IMR-90 (cell line): ENCODE results near the gene PAK5. TPM values are rescaled to one million over a fixed set of nuclear protein-coding genes. Genes with fewer than 3 reads are reported as not detected.

Experiments used
- ATAC-seq: fragments of 200-7000 bp; cut with Tn5 transposase; 2 replicates; pipeline ENCODE4 v1.9.1; 2020; ENCODE audit warnings: low read depth, mild to moderate bottlenecking, moderate library complexity
- BruUV-seq: library from RNA; stranded (reverse); fragments of 400-500 nt; replicated peaks from 2 replicates; lab custom pipeline; 2021; lab: Mats Ljungman, UMichigan
- CTCF ChIA-PET: fragments of 300-600 bp; formaldehyde crosslinking; extraction: SDS; loops from one replicate; lab custom pipeline; 2021; ENCODE audit warnings: antibody characterized with exemption; lab: Yijun Ruan, JAX
- POLR2A ChIA-PET: fragments of 300-600 bp; sonication (Branson Sonifier 250); formaldehyde crosslinking; loops from one replicate; lab custom pipeline; 2022; ENCODE audit warnings: antibody characterized with exemption; ENCODE audit not compliant: unreplicated experiment; lab: Charles Lee
- DNase-seq: peaks from one replicate; pipeline ENCODE4 v3.0.0; 2013
- H2AFZ ChIP-seq: replicated peaks from 2 replicates; pipeline ENCODE3; 2013; ENCODE audit warnings: low read length, mild to moderate bottlenecking; ENCODE audit not compliant: poor library complexity
- H2AK5ac ChIP-seq: 2 replicates; pipeline ENCODE4 v1.6.1; 2013; ENCODE audit warnings: low read depth, low read length, inconsistent platforms
- H2AK9ac ChIP-seq: replicated peaks from 2 replicates; pipeline ENCODE3; 2013; ENCODE audit warnings: mild to moderate bottlenecking, low read depth, low read length, moderate library complexity; ENCODE audit not compliant: poor library complexity
- H2BK120ac ChIP-seq: 2 replicates; pipeline ENCODE4 v1.6.1; 2013; ENCODE audit warnings: low read depth, low read length, inconsistent platforms
- H2BK15ac ChIP-seq: 3 replicates; pipeline ENCODE4 v1.6.1; 2013; ENCODE audit warnings: low read depth, low read length, inconsistent platforms
- H2BK20ac ChIP-seq: 2 replicates; pipeline ENCODE4 v1.6.1; 2013; ENCODE audit warnings: low read depth, mild to moderate bottlenecking, inconsistent platforms, low read length, moderate library complexity
- H2BK5ac ChIP-seq: 2 replicates; pipeline ENCODE4 v1.6.1; 2013; ENCODE audit warnings: mild to moderate bottlenecking, low read depth, low read length, inconsistent platforms; ENCODE audit not compliant: poor library complexity, severe bottlenecking
- H3K14ac ChIP-seq: replicated peaks from 2 replicates; pipeline ENCODE4 v1.6.1; 2013; ENCODE audit warnings: low read depth, low read length, inconsistent platforms
- H3K18ac ChIP-seq: 2 replicates; pipeline ENCODE4 v1.6.1; 2013; ENCODE audit warnings: low read depth, low read length, control low read depth
- H3K23ac ChIP-seq: 2 replicates; pipeline ENCODE4 v1.6.1; 2013; ENCODE audit warnings: low read depth, low read length, inconsistent platforms
- H3K27ac ChIP-seq: 2 replicates; pipeline ENCODE4 v1.5.1; 2013; ENCODE audit warnings: mild to moderate bottlenecking, control low read depth, low read length; ENCODE audit not compliant: insufficient read depth
- H3K27me3 ChIP-seq: 2 replicates; pipeline ENCODE4 v1.6.1; 2013; ENCODE audit warnings: low read length; ENCODE audit not compliant: control insufficient read depth, insufficient read depth
- H3K36me3 ChIP-seq: 2 replicates; pipeline ENCODE4 v1.6.1; 2013; ENCODE audit warnings: low read length, mixed read lengths; ENCODE audit not compliant: control insufficient read depth, insufficient read depth
- H3K4ac ChIP-seq: 2 replicates; pipeline ENCODE4 v1.6.1; 2013; ENCODE audit warnings: low read depth, low read length, inconsistent platforms
- H3K4me1 ChIP-seq: 2 replicates; pipeline ENCODE4 v1.6.1; 2013; ENCODE audit warnings: low read length, mixed read lengths; ENCODE audit not compliant: control insufficient read depth, insufficient read depth
- H3K4me2 ChIP-seq: 2 replicates; pipeline ENCODE4 v1.6.1; 2013; ENCODE audit warnings: low read depth, mild to moderate bottlenecking, control low read depth, low read length, moderate library complexity
- H3K4me3 ChIP-seq: 2 replicates; pipeline ENCODE4 v1.5.1; 2013; ENCODE audit warnings: low read depth, mild to moderate bottlenecking, control low read depth, low read length, moderate library complexity; ENCODE audit not compliant: insufficient read depth
- H3K56ac ChIP-seq: 2 replicates; pipeline ENCODE4 v1.6.1; 2013; ENCODE audit warnings: low read length, inconsistent platforms; ENCODE audit not compliant: insufficient read depth; ENCODE audit errors: extremely low read depth
- H3K79me1 ChIP-seq, 2 experiments: 2 replicates each; pipeline ENCODE4 v1.6.1; 2013; ENCODE audit warnings: low read length in 2 of 2, inconsistent platforms in 1 of 2, low read depth in 1 of 2
- H3K9ac ChIP-seq: 2 replicates; pipeline ENCODE4 v1.6.1; 2013; ENCODE audit warnings: low read depth, low read length, control low read depth
- H3K9me1 ChIP-seq: 2 replicates; pipeline ENCODE4 v1.6.1; 2013; ENCODE audit warnings: low read length, inconsistent platforms; ENCODE audit not compliant: insufficient read depth
- H3K9me3 ChIP-seq: 2 replicates; pipeline ENCODE4 v1.6.1; 2013; ENCODE audit warnings: low read length; ENCODE audit not compliant: control insufficient read depth, insufficient read depth
- H4K20me1 ChIP-seq: 2 replicates; pipeline ENCODE4 v1.6.1; 2013; ENCODE audit warnings: low read length, inconsistent platforms; ENCODE audit not compliant: insufficient read depth
- H4K5ac ChIP-seq: 2 replicates; pipeline ENCODE4 v1.6.1; 2013; ENCODE audit warnings: mild to moderate bottlenecking, low read depth, low read length, control low read depth
- H4K8ac ChIP-seq, 2 experiments: 2 replicates each; pipeline ENCODE4 v1.6.1; 2013; ENCODE audit warnings: low read depth in 2 of 2, low read length in 2 of 2, control low read depth in 1 of 2, inconsistent platforms in 1 of 2
- H4K91ac ChIP-seq: 2 replicates; pipeline ENCODE4 v1.6.1; 2013; ENCODE audit warnings: low read depth, low read length, inconsistent platforms; ENCODE audit not compliant: insufficient read depth
- CEBPB ChIP-seq: IDR thresholded peaks from 2 replicates; pipeline ENCODE4 v1.6.1; 2012; ENCODE audit warnings: low read depth, low read length, improper control_type of control experiment
- CHD1 ChIP-seq: IDR thresholded peaks from 2 replicates; pipeline ENCODE4 v1.6.1; 2012; ENCODE audit warnings: low read depth, low read length, improper control_type of control experiment
- FOS ChIP-seq: fragments of 150-350 bp; IDR thresholded peaks from 2 replicates; pipeline ENCODE4 v1.6.1; 2016; ENCODE audit warnings: low read depth, low read length
- MAZ ChIP-seq: IDR thresholded peaks from 2 replicates; pipeline ENCODE4 v1.6.1; 2012; ENCODE audit warnings: low read depth, mild to moderate bottlenecking, low read length, improper control_type of control experiment, moderate library complexity, borderline replicate concordance
- MXI1 ChIP-seq: IDR thresholded peaks from 2 replicates; pipeline ENCODE4 v1.6.1; 2012; ENCODE audit warnings: low read depth, mild to moderate bottlenecking, low read length, moderate library complexity, borderline replicate concordance
- NFE2L2 ChIP-seq: fragments of 150-350 bp; IDR thresholded peaks from 2 replicates; pipeline ENCODE4 v1.6.1; 2016; ENCODE audit warnings: low read depth, mild to moderate bottlenecking, low read length
- POLR2A ChIP-seq: IDR thresholded peaks from 2 replicates; pipeline ENCODE4 v1.6.1; 2012; ENCODE audit warnings: mild to moderate bottlenecking, low read depth, low read length
- RAD21 ChIP-seq: IDR thresholded peaks from 2 replicates; pipeline ENCODE4 v1.6.1; 2012; ENCODE audit warnings: low read length, improper control_type of control experiment
- RFX5 ChIP-seq: IDR thresholded peaks from 2 replicates; pipeline ENCODE4 v1.8.0; 2012; ENCODE audit warnings: low read depth, mild to moderate bottlenecking, low read length, moderate library complexity
- SMC3 ChIP-seq: fragments of 150-350 bp; IDR thresholded peaks from 2 replicates; pipeline ENCODE4 v1.6.1; 2016; ENCODE audit warnings: low read depth, mild to moderate bottlenecking, antibody characterized with exemption, low read length, moderate library complexity
- WGBS, 2 experiments: methylation state at CpG; one replicate each; pipeline versions ENCODE4 v1.1.5 to v1.1.7; 2013; ENCODE audit warnings: missing lambda C conversion rate in 2 of 2; ENCODE audit not compliant: insufficient read length in 1 of 2; ENCODE audit errors: extremely low coverage in 2 of 2; 5-methylcytosine and 5-hydroxymethylcytosine counted together
- dilution Hi-C: fragments of 300-500 bp; cut with HindIII; formaldehyde crosslinking; loops from one replicate; pipeline ENCODE4 v1.14.3; 2018; ENCODE audit warnings: low sequenced_read_pairs; ENCODE audit not compliant: unreplicated experiment
- in situ Hi-C: fragments of 300-500 bp; cut with MboI; formaldehyde crosslinking; loops from 3 replicates; pipeline ENCODE4 v1.14.3; 2019; ENCODE audit warnings: low sequenced_read_pairs, inconsistent platforms, mixed read lengths
- intact Hi-C: fragments of 100-400 bp; cut with micrococcal nuclease; formaldehyde crosslinking; loops from 2 replicates; pipeline ENCODE4 v1.10.0; 2022
- polyA plus RNA-seq, 3 experiments: library from polyadenylated mRNA; depleted of rRNA; stranded (reverse); fragments of >200 nt; gene quantifications; 2 replicates each; pipeline ENCODE4 v1.2.3, GENCODE V29; 2012; ENCODE audit warnings: low replicate concordance in 1 of 3
- total RNA-seq: library from RNA; depleted of rRNA; stranded (reverse); fragments of >200 nt; gene quantifications from 2 replicates; pipeline ENCODE4 v1.2.3, GENCODE V29; 2012
- TF ChIP-seq, protein P1 (sequence below): fragments of 150-350 bp; IDR thresholded peaks from 2 replicates; pipeline ENCODE4 v1.6.1; 2017; ENCODE audit warnings: mild to moderate bottlenecking, antibody characterized with exemption, low read length, low read depth
- TF ChIP-seq, protein P2 (sequence below): conservative IDR thresholded peaks from 2 replicates; pipeline ENCODE4 v1.5.1; 2012; ENCODE audit warnings: mild to moderate bottlenecking, low read depth, low read length, improper control_type of control experiment

The PAK5 gene
- total and polyA plus RNA-seq, 2 of the 4 experiments (the other 2 are of a cell fraction), result not detected

DNA sequence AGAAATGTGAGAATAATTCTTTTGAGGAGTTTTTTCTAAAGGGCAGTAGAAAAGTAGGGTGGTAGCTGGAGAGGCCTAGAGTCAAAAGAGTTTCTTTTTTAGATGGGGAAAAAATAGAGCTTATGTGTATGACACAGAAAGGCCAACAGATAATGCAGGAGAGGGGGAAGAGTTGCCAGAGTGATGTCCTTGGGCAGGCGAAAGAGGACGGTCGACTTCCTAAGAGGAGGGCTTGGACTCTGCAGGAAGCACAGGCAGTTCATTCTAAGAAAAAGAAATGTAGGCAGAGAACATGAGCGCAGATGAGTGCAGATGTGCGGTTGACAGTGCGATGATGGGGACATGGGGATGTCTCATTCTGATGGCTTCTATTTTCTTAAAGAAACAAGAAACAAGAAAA is 68.9 kb downstream of the PAK5 start:
- H2BK5ac ChIP-seq, result no peak overlapping the region
- WGBS, 2 experiments, result no CpG with 5 or more reads among the region's 6 CpGs
- H2AK5ac ChIP-seq, result no peak overlapping the region
- in situ Hi-C loops, result no loop called here
- intact Hi-C loops, result no loop called here
- no peaks in the 10 kb centered on the region for H3K9me3 ChIP-seq
- H3K56ac ChIP-seq, result no peak overlapping the region
- no TSS peak for BruUV-seq
- no peak overlapping the region for H3K4ac ChIP-seq
- no peak overlapping the region for H2BK15ac ChIP-seq
- no peaks in the 10 kb centered on the region for H3K9me1 ChIP-seq
- ChIA-PET CTCF (no interaction called here), POLR2A (no interaction called here)
- no peak overlapping the region for H3K27ac ChIP-seq
- H3K4me3 ChIP-seq, result no peak overlapping the region
- H4K20me1 ChIP-seq, result no peaks in the 10 kb centered on the region
- H4K8ac ChIP-seq, result no peak overlapping the region
- ATAC-seq (no peak), DNase-seq (no peak)
- H4K91ac ChIP-seq, result no peak overlapping the region
- no peak overlapping the region for H3K9ac ChIP-seq
- dilution Hi-C loops, result no loop called here
- no peak overlapping the region for H2BK20ac ChIP-seq
- H3K36me3 ChIP-seq, result no peaks in the 10 kb centered on the region
- TF ChIP-seq, protein P1, sequence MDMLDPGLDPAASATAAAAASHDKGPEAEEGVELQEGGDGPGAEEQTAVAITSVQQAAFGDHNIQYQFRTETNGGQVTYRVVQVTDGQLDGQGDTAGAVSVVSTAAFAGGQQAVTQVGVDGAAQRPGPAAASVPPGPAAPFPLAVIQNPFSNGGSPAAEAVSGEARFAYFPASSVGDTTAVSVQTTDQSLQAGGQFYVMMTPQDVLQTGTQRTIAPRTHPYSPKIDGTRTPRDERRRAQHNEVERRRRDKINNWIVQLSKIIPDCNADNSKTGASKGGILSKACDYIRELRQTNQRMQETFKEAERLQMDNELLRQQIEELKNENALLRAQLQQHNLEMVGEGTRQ, result no peak
- no peak for TF ChIP-seq CHD1
- no peak for TF ChIP-seq POLR2A
- TF ChIP-seq, protein P2, sequence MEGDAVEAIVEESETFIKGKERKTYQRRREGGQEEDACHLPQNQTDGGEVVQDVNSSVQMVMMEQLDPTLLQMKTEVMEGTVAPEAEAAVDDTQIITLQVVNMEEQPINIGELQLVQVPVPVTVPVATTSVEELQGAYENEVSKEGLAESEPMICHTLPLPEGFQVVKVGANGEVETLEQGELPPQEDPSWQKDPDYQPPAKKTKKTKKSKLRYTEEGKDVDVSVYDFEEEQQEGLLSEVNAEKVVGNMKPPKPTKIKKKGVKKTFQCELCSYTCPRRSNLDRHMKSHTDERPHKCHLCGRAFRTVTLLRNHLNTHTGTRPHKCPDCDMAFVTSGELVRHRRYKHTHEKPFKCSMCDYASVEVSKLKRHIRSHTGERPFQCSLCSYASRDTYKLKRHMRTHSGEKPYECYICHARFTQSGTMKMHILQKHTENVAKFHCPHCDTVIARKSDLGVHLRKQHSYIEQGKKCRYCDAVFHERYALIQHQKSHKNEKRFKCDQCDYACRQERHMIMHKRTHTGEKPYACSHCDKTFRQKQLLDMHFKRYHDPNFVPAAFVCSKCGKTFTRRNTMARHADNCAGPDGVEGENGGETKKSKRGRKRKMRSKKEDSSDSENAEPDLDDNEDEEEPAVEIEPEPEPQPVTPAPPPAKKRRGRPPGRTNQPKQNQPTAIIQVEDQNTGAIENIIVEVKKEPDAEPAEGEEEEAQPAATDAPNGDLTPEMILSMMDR, result no peak
- no peak for TF ChIP-seq RAD21
- no peak for TF ChIP-seq CEBPB
- no peak for TF ChIP-seq SMC3
- TF ChIP-seq MAZ, result no peak
- no peak for TF ChIP-seq MXI1
- TF ChIP-seq RFX5, result no peak
- no peak for TF ChIP-seq NFE2L2
- TF ChIP-seq FOS, result no peak
- H3K4me1 ChIP-seq, result no peaks in the 10 kb centered on the region
- H3K14ac ChIP-seq, result no peak overlapping the region
- H3K23ac ChIP-seq, result no peak overlapping the region
- no peak overlapping the region for H2BK120ac ChIP-seq
- no peak overlapping the region for H3K18ac ChIP-seq
- H3K27me3 ChIP-seq, result no peaks in the 10 kb centered on the region
- H2AFZ ChIP-seq, result no peak overlapping the region
- no peaks in the 10 kb centered on the region for H3K79me1 ChIP-seq
- no peak overlapping the region for H2AK9ac ChIP-seq
- no peak overlapping the region for H3K4me2 ChIP-seq
- H4K5ac ChIP-seq, result no peak overlapping the region
